Glutamatergic neuron (in vitro differentiated cells): Measurements from ENCODE around the gene MEGF11. TPM values are rescaled to one million over a fixed set of nuclear protein-coding genes. Genes with fewer than 3 reads are reported as not detected.
A peak's percentile ranks its signal among the peaks of the same experiment; 100 is the strongest.

Experiments
- DNase-seq: peaks from one replicate; pipeline ENCODE4 v3.0.0; 2022
- H3K27ac Mint-ChIP-seq: one replicate; pipeline ENCODE4 v1.8.0; 2020; ENCODE audit warnings: mild to moderate bottlenecking, mixed read lengths, inconsistent platforms; ENCODE audit not compliant: unreplicated experiment
- H3K27me3 Mint-ChIP-seq: one replicate; pipeline ENCODE4 v1.8.0; 2020; ENCODE audit warnings: mild to moderate bottlenecking, moderate library complexity, mixed read lengths, inconsistent platforms; ENCODE audit not compliant: unreplicated experiment
- H3K36me3 Mint-ChIP-seq: one replicate; pipeline ENCODE4 v1.8.0; 2020; ENCODE audit warnings: mild to moderate bottlenecking, mixed read lengths, inconsistent platforms; ENCODE audit not compliant: unreplicated experiment
- H3K4me1 Mint-ChIP-seq: one replicate; pipeline ENCODE4 v1.8.0; 2020; ENCODE audit warnings: mild to moderate bottlenecking, low read depth, mixed read lengths, inconsistent platforms; ENCODE audit not compliant: unreplicated experiment
- H3K4me3 Mint-ChIP-seq: one replicate; pipeline ENCODE4 v1.8.0; 2020; ENCODE audit warnings: mild to moderate bottlenecking, mixed read lengths, inconsistent platforms; ENCODE audit not compliant: unreplicated experiment
- H3K9me3 Mint-ChIP-seq: one replicate; pipeline ENCODE4 v1.8.0; 2020; ENCODE audit warnings: mild to moderate bottlenecking, moderate library complexity, mixed read lengths, inconsistent platforms; ENCODE audit not compliant: unreplicated experiment
- total RNA-seq: library from RNA; stranded (reverse); fragmentation: NEBNext Ultra II Directional; extraction: Animal tissue kit (Norgen Biotek cat#: 25700); gene quantifications from one replicate; pipeline ENCODE4 v1.2.1, GENCODE V29; 2021; ENCODE audit not compliant: unreplicated experiment
- TF ChIP-seq, protein P1 (sequence below): fragments of 200-600 bp; sonication (generic); IDR thresholded peaks from one replicate; pipeline ENCODE4 v1.5.0; 2021; ENCODE audit not compliant: partially characterized antibody, unreplicated experiment

Gene MEGF11
- total RNA-seq, 1 donor from 2014 or later = 2.6 TPM

DNA sequence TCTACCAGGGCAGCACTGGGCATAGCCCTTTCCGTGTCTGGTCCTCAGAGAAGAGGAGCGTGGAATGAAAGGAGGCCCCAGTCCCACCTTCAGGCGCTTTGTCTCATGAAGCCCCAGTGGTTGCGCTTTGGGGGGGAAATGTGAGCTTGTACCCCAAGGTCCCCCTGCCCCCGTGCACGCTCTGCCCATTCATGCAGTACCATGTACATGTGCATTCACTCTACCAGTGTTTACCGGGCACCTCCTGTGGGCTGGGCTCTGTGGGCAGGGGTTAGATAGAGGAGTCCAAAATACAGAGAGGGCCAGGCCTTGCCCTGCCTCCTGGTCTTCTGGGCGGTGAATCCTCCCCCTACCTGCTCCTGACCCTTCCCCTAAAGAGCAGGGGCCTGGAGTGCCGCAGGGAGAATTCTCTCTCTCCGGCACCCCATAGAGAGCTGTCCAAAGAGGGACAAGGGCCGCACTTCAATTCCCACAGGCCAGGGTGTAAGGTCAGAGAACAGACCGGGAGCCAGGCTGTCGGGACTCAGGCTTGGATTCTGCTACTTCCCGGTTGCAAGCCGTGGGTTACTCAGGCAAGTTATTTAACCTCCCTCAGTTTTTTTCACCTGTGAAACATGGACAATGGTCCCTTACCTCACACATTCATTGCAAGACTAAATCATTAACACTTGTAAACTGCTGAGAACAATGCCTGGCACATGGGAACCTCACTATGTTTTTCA lies 153.4 kb downstream of the MEGF11 start:
- no peak for DNase-seq
- Mint-ChIP-seq H3K4me1 (peaks cover 51% of the 10 kb centered on the region), H3K9me3 (peaks cover 12% of the 10 kb centered on the region), H3K36me3 (no peaks in the 10 kb centered on the region), H3K4me3 (no peak overlapping the region), H3K27ac (no peak overlapping the region), H3K27me3 (peaks cover 18% of the 10 kb centered on the region)
- TF ChIP-seq, protein P1, sequence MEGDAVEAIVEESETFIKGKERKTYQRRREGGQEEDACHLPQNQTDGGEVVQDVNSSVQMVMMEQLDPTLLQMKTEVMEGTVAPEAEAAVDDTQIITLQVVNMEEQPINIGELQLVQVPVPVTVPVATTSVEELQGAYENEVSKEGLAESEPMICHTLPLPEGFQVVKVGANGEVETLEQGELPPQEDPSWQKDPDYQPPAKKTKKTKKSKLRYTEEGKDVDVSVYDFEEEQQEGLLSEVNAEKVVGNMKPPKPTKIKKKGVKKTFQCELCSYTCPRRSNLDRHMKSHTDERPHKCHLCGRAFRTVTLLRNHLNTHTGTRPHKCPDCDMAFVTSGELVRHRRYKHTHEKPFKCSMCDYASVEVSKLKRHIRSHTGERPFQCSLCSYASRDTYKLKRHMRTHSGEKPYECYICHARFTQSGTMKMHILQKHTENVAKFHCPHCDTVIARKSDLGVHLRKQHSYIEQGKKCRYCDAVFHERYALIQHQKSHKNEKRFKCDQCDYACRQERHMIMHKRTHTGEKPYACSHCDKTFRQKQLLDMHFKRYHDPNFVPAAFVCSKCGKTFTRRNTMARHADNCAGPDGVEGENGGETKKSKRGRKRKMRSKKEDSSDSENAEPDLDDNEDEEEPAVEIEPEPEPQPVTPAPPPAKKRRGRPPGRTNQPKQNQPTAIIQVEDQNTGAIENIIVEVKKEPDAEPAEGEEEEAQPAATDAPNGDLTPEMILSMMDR = no peak

DNA sequence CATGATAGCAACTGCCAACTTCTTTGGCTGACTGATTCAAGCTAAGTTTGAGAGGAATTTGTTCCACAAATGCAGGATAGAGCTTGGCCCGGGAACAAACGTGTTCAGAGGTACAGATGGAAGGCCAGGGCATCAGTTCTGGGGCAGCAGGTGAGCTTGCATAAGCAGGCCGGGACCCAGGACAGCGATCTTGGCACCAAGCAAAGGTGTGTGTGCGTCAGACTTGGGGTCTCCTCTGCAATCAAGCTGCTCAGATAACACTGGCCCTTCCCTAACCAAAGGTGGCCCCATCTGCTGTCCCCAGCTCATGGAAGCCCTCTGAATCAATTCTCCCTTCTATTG lies 155.6 kb downstream of the MEGF11 start:
- H3K4me3 Mint-ChIP-seq = no peak overlapping the region
- no peak for DNase-seq
- H3K36me3 Mint-ChIP-seq = no peaks in the 10 kb centered on the region
- peaks cover 18% of the 10 kb centered on the region for H3K9me3 Mint-ChIP-seq
- H3K4me1 Mint-ChIP-seq = peaks cover 60% of the 10 kb centered on the region
- H3K27me3 Mint-ChIP-seq = peaks cover 26% of the 10 kb centered on the region
- H3K27ac Mint-ChIP-seq = no peak overlapping the region
- TF ChIP-seq, protein P1 = no peak

DNA sequence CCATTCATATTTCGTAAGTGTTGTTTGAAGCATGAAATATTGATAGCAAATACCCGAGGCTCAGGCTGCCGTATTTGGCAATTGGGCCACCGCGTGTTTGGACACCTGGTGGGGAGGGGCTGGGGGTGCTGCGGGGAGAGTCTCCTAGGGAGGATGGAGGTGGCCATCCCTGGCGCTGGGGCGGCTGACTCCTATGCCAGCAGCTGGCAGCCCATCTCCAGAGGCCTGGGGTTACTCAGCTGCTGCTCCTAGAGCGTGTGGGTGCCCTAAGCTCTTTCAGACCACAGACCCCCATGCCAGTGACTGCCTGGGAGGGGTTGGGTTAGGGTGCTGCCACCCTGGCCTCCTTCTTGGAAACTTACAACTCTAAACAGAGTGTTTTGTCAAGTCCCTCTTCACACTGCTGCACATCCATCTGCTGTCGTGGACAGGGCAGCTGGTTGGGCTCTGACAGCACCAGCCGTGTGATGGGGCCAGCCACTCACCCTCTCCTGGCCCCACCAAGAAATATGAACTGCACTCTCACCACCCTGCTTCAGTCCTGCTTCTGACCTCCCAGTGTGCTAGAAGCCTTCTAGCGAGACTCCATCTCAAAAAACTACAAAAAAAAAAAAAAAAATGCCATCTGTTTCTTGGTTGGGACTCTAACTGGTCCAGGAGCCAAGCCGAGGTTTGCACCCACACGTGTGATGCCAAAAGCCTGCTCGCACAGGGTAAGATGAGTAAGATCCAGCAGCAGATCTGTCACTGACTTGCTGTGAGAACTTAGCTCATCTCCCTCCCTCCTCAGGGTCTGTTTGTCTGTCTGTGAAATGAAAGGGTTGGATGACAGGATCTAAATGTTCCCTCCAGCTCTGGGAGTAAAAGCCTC lies 156.2 kb downstream of the MEGF11 start:
- Mint-ChIP-seq H3K36me3 (no peaks in the 10 kb centered on the region), H3K4me1 (peaks cover 63% of the 10 kb centered on the region), H3K27ac (peak overlapping the region; percentile 90), H3K9me3 (peaks cover 18% of the 10 kb centered on the region), H3K4me3 (no peak overlapping the region), H3K27me3 (peaks cover 26% of the 10 kb centered on the region)
- DNase-seq = no peak
- TF ChIP-seq, protein P1 = no peak

DNA sequence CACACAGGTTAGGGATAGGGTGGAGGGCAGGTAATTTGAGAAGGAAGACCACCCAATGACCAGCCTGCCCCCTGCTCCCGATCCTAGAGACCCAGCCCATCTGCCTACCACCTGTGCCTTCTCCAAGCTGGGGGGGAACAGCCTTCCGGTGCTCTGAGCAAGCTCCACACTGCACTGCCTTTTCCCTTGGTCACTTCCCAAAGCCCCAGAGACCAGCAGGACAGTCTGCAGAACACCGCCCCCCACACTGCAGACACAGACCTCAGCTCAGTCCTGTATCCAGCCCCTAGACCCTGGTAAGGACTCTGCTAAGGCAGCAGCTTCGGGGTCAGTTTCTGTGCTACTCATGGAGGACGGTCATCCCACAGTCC lies 156.9 kb downstream of the MEGF11 start:
- no peaks in the 10 kb centered on the region for H3K36me3 Mint-ChIP-seq
- DNase-seq = peak; percentile 62
- H3K4me3 Mint-ChIP-seq = no peak overlapping the region
- peak overlapping the region; percentile 90 for H3K27ac Mint-ChIP-seq
- TF ChIP-seq, protein P1 = no peak
- peaks cover 18% of the 10 kb centered on the region for H3K9me3 Mint-ChIP-seq
- peaks cover 59% of the 10 kb centered on the region for H3K4me1 Mint-ChIP-seq
- peaks cover 26% of the 10 kb centered on the region for H3K27me3 Mint-ChIP-seq
